Panc1 (cell line): Measurements from ENCODE around the gene LRIF1. TPM values are rescaled to one million over a fixed set of nuclear protein-coding genes. Genes with fewer than 3 reads are reported as not detected.

Experiments
- ATAC-seq: fragments of 200-7000 bp; cut with Tn5 transposase; 2 replicates; pipeline ENCODE4 v1.9.1; 2020; ENCODE audit warnings: mild to moderate bottlenecking, moderate library complexity
- BruUV-seq: library from RNA; stranded (reverse); fragments of 400-500 nt; replicated peaks from 2 replicates; lab custom pipeline; 2021; lab: Mats Ljungman, UMichigan
- CTCF ChIA-PET: fragments of 300-600 bp; sonication (Branson Sonifier 250); formaldehyde crosslinking; loops from one replicate; lab custom pipeline; 2022; ENCODE audit warnings: antibody characterized with exemption; lab: Charles Lee
- POLR2A ChIA-PET: fragments of 300-600 bp; sonication (Branson Sonifier 250); formaldehyde crosslinking; loops from one replicate; lab custom pipeline; 2022; ENCODE audit warnings: antibody characterized with exemption; lab: Charles Lee
- DNase-seq: peaks from one replicate; pipeline ENCODE4 v3.0.0-alpha.2; 2010; ENCODE audit warnings: low read depth, low spot score
- H3K27ac ChIP-seq: 2 replicates; pipeline ENCODE4 v1.5.1; 2011; ENCODE audit warnings: mild to moderate bottlenecking, low read length, inconsistent platforms
- H3K27me3 ChIP-seq: fragments of 200-500 bp; sonication (Bioruptor generic); 2 replicates; pipeline ENCODE4 v1.6.0; 2014; ENCODE audit warnings: low read length, inconsistent platforms; ENCODE audit not compliant: control insufficient read depth, insufficient read depth
- H3K36me3 ChIP-seq: fragments of 200-500 bp; sonication (Bioruptor generic); 2 replicates; pipeline ENCODE4 v1.5.1; 2014; ENCODE audit warnings: inconsistent platforms, mild to moderate bottlenecking, low read length, moderate library complexity; ENCODE audit not compliant: control insufficient read depth, insufficient read depth
- H3K4me1 ChIP-seq: 2 replicates; pipeline ENCODE4 v1.5.1; 2011; ENCODE audit warnings: inconsistent platforms, mild to moderate bottlenecking, low read length, moderate library complexity; ENCODE audit not compliant: control insufficient read depth, insufficient read depth
- H3K4me3 ChIP-seq, 2 experiments: 2 replicates each; pipeline ENCODE4 v1.5.1; 2011 to 2012; ENCODE audit warnings: low read depth in 2 of 2, low read length in 2 of 2, mild to moderate bottlenecking in 2 of 2, inconsistent platforms in 1 of 2, moderate library complexity in 1 of 2
- H3K9me3 ChIP-seq: fragments of 200-500 bp; sonication (Bioruptor generic); 2 replicates; pipeline ENCODE4 v1.5.1; 2014; ENCODE audit warnings: low read depth, mild to moderate bottlenecking, inconsistent platforms, low read length, moderate library complexity; ENCODE audit not compliant: control insufficient read depth, insufficient read depth
- POLR2AphosphoS5 ChIP-seq: IDR thresholded peaks from 2 replicates; pipeline ENCODE4 v1.6.1; 2012; ENCODE audit warnings: mild to moderate bottlenecking, low read depth, low read length, moderate library complexity
- SIN3A ChIP-seq: IDR thresholded peaks from 2 replicates; pipeline ENCODE4 v1.6.1; 2012; ENCODE audit warnings: low read depth, mild to moderate bottlenecking, low read length, moderate library complexity, borderline replicate concordance; ENCODE audit not compliant: insufficient read depth
- TCF7L2 ChIP-seq: IDR thresholded peaks from 2 replicates; pipeline ENCODE4 v1.6.1; 2011; ENCODE audit warnings: mild to moderate bottlenecking, low read depth, low read length, inconsistent platforms
- in situ Hi-C: cut with HindIII; loops from 2 replicates; pipeline ENCODE4 v1.10.0; 2016; ENCODE audit warnings: low sequenced_read_pairs, low pct_unique_long_range_greater_than_20kb
- intact Hi-C: fragments of 100-400 bp; cut with micrococcal nuclease; formaldehyde crosslinking; loops from one replicate; pipeline ENCODE4 v1.10.0; 2022; ENCODE audit not compliant: unreplicated experiment
- total RNA-seq: library from RNA; stranded (reverse); gene quantifications from one replicate; pipeline ENCODE4 v1.2.1, GENCODE V29; 2021; ENCODE audit not compliant: unreplicated experiment
- TF ChIP-seq, protein P1 (sequence below), 2 experiments: IDR thresholded peaks; 2 replicates each; pipeline ENCODE4 v1.6.1; 2011 to 2012; ENCODE audit warnings: low read depth in 2 of 2, control low read depth in 1 of 2, low read length in 1 of 2, mild to moderate bottlenecking in 1 of 2, moderate library complexity in 1 of 2; ENCODE audit not compliant: insufficient read depth in 1 of 2
- TF ChIP-seq, protein P2 (sequence below): fragments of 450-650 bp; IDR thresholded peaks from 2 replicates; pipeline ENCODE4 v1.5.1; 2017; ENCODE audit warnings: mild to moderate bottlenecking

LRIF1 gene
- total RNA-seq, 1 experiment from 2014 or later = 34.1 TPM

DNA sequence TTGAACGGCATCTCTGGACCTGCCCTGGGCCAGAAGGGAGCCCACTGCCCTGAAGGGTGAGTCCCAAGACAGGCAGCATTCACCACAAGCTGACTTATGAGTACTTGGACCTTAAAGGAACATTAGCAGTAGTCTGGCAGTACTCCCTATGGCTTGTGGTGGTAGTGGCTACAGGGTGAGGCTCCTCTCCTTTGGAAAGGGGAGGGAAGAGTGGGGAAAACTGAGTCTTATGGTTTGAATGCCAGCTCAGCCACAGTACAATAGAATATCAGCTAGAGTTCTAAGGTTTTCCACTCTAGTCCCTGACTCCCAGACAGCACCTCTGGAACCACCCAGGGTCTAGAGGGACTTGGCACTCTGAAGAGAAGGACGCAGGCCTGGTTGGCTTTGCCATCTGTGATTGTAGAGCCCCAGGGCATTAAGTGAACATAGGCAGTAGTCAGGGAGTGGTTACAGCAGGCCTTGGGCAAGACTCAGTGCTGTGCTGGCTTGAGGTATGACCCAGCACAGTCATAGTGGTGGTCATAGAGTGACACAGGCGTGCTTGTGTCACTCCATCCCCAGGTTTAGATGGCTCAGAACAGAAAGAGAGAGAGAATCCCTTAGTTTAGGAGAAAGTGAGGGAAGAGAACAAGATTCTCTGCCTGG, 59.7 kb downstream of the LRIF1 start:
- no peak for DNase-seq
- H3K36me3 ChIP-seq = no peaks in the 10 kb centered on the region
- in situ Hi-C loops (no loop called here), intact Hi-C loops (no loop called here)
- no TSS peak for BruUV-seq
- no peak for ATAC-seq
- ChIA-PET CTCF (no interaction called here), POLR2A (no interaction called here)
- H3K9me3 ChIP-seq = no peaks in the 10 kb centered on the region
- no peaks in the 10 kb centered on the region for H3K4me1 ChIP-seq
- H3K27ac ChIP-seq = no peak overlapping the region
- TF ChIP-seq, protein P1, sequence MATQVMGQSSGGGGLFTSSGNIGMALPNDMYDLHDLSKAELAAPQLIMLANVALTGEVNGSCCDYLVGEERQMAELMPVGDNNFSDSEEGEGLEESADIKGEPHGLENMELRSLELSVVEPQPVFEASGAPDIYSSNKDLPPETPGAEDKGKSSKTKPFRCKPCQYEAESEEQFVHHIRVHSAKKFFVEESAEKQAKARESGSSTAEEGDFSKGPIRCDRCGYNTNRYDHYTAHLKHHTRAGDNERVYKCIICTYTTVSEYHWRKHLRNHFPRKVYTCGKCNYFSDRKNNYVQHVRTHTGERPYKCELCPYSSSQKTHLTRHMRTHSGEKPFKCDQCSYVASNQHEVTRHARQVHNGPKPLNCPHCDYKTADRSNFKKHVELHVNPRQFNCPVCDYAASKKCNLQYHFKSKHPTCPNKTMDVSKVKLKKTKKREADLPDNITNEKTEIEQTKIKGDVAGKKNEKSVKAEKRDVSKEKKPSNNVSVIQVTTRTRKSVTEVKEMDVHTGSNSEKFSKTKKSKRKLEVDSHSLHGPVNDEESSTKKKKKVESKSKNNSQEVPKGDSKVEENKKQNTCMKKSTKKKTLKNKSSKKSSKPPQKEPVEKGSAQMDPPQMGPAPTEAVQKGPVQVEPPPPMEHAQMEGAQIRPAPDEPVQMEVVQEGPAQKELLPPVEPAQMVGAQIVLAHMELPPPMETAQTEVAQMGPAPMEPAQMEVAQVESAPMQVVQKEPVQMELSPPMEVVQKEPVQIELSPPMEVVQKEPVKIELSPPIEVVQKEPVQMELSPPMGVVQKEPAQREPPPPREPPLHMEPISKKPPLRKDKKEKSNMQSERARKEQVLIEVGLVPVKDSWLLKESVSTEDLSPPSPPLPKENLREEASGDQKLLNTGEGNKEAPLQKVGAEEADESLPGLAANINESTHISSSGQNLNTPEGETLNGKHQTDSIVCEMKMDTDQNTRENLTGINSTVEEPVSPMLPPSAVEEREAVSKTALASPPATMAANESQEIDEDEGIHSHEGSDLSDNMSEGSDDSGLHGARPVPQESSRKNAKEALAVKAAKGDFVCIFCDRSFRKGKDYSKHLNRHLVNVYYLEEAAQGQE (IDR thresholded peaks at IDR 0.05; ENCODE audit: insufficient read depth in 1 of 2, low read depth in 2 of 2, low read length in 1 of 2) = no peak
- TF ChIP-seq SIN3A (no peak), POLR2AphosphoS5 (no peak), TCF7L2 (no peak)
- TF ChIP-seq, protein P2, sequence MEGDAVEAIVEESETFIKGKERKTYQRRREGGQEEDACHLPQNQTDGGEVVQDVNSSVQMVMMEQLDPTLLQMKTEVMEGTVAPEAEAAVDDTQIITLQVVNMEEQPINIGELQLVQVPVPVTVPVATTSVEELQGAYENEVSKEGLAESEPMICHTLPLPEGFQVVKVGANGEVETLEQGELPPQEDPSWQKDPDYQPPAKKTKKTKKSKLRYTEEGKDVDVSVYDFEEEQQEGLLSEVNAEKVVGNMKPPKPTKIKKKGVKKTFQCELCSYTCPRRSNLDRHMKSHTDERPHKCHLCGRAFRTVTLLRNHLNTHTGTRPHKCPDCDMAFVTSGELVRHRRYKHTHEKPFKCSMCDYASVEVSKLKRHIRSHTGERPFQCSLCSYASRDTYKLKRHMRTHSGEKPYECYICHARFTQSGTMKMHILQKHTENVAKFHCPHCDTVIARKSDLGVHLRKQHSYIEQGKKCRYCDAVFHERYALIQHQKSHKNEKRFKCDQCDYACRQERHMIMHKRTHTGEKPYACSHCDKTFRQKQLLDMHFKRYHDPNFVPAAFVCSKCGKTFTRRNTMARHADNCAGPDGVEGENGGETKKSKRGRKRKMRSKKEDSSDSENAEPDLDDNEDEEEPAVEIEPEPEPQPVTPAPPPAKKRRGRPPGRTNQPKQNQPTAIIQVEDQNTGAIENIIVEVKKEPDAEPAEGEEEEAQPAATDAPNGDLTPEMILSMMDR = no peak
- H3K4me3 ChIP-seq = no peak overlapping the region
- no peaks in the 10 kb centered on the region for H3K27me3 ChIP-seq

DNA sequence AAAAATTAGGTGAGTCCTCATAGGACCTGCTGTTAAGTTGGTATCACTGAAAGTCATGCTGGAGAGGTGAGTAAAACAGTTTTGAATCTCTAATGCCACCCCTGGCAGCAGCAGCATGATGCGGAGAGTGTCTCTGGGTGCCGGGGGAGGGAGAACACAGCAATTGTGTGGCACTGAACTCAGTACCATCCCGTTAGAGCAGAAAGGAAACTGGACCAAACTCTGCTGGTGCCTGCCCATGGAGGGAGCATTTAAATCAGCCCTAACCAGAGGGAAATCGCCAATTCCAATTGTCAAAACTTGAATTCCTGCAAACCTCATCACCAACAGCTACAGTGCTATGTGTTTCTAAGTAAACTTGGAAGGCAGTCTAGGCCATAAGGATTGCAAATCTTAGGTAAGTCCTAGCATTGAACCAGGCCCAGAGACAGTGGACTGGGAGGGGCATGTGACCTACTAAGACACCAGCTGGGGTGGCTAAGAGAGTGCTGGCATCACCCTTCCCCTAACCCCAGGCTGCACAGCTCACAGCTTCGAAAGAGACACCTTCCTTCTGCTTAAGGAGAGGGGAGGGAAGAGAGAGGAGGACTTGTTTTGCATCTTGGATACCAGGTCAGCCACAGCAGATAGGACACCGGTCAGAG, 60.8 kb downstream of the LRIF1 start:
- POLR2A ChIA-PET = no interaction called here

More for the DNA sequence above, 60.8 kb downstream of the LRIF1 start:
- no peak overlapping the region for H3K27ac ChIP-seq
- in situ Hi-C loops (no loop called here), intact Hi-C loops (no loop called here)
- no peaks in the 10 kb centered on the region for H3K9me3 ChIP-seq
- CTCF ChIA-PET = no interaction called here
- no peak for ATAC-seq
- no TSS peak for BruUV-seq
- H3K4me1 ChIP-seq = no peaks in the 10 kb centered on the region
- H3K36me3 ChIP-seq = no peaks in the 10 kb centered on the region
- no peak for DNase-seq
- TF ChIP-seq TCF7L2 (no peak), SIN3A (no peak), POLR2AphosphoS5 (no peak)
- TF ChIP-seq, protein P1 (IDR thresholded peaks at IDR 0.05; ENCODE audit: insufficient read depth in 1 of 2, low read depth in 2 of 2, low read length in 1 of 2) = no peak
- TF ChIP-seq, protein P2 = no peak
- H3K4me3 ChIP-seq = no peak overlapping the region
- no peaks in the 10 kb centered on the region for H3K27me3 ChIP-seq
